GM18909 (cell line): Measurements from ENCODE around the gene DHRS3.
A peak's percentile ranks its signal among the peaks of the same experiment; 100 is the strongest.

Experiments
- ATAC-seq: cut with Tn5 transposase; IDR thresholded peaks from one replicate; pipeline ENCODE4 v1.9.1; 2021; ENCODE audit warnings: mild to moderate bottlenecking; ENCODE audit not compliant: unreplicated experiment, poor library complexity

The DHRS3 gene

GRCh38 chr1:12618661-12618964 lies 603 bp upstream of the DHRS3 start:
- ATAC-seq = no peak

GRCh38 chr1:12617511-12617900 lies 504 bp downstream of the DHRS3 start:
- ATAC-seq = no peak

- ATAC-seq = no peak
These were observed 1.2 kb downstream of the DHRS3 start for GRCh38 chr1:12616709-12617373.

DNA sequence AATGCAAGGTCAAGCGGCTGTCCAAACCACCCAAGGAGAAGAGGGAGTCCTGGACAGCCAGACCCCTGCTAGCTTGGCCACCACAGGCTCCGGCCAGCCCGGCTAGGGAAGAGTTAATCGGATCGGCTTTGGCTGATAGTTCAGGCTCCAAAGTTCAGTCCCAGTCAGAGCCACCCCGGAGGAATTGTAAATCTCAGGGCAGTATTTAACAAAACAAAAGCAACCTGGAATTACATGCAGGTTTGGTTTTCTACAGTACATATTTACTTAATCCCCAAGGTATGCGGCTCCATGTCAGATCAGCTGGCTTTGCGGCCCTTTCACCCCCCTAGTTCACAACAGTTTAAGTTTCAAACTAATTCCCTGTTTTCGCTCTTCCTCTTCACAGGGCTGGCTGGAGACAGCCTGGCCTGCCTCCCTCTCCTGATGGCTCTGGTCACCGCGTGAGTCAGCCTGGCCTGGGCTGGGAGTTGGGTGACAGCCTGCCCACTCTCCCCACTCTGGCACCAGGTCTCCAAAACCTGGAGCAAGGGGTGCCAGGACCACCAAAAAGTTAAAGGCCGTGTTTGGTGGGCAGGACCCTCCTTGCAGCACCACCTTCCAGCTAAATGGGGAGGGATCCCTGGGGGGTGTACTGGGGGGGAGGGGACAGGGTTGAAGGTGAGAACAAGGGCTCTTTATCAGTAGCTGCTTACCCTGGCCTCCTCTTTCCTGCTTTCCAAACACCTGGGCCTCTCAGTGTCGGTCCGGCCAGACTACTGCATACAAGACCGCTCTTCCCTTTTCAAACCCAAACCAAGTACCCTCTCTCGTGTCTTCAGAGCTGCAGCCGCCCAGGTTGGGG lies 1.9 kb downstream of the DHRS3 start:
- no peak for ATAC-seq

DNA sequence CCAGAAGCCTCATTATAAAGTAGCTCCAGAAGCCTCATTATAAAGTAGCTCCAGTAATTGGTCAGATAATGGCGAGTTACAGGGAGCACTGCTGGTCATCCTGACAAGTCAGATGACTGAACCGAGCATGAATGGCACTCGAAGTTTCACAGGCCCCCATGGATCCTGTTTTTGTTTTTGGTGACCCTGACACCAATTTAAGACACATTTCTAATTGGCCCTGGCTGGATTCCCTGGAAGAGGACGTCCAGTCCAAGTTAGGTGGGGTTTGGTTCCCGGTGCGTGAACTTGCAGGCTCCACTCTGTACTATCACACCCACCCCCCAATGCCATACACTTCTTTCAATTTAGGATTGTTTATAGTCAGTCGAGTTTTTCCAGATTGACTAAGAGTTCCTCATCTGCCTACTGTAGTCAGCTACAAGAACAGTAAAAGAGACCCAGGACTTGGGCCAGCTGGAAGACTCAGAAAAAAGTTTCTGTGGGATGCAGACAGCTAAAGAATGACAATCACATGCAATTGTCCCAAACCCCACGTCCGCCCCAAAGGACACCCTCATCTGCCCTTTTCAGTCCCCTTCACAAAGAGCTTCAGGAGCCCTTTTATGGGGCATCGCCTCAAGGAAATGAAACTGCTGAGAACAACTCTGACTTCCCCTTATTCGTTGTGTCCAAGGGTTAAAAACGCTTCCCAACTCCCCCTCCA lies 2.7 kb downstream of the DHRS3 start:
- no peak for ATAC-seq

- no peak for ATAC-seq
These were observed 3.4 kb downstream of the DHRS3 start for GRCh38 chr1:12614402-12615158.

GRCh38 chr1:12613180-12613579 lies 4.8 kb downstream of the DHRS3 start:
- no peak for ATAC-seq

DNA sequence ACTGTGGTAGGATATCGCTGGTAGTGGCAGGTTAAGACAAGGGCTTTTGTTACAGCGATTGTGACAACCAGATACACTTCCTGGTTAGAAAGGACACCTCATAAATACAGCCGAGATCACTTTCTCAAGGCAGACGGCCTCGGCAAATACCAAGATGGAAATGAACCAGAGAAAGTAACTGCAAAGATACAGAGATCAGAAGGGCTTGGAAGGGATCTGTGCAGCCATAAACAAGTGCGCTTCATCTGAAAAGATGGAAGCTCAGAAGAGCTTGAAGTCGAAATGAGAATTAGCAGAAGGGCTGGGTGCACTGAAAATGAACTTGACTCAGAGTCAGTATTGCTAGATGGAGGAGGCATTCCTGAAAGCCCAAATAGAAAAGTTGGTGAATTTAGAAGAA lies 7.1 kb downstream of the DHRS3 start:
- no peak for ATAC-seq

DNA sequence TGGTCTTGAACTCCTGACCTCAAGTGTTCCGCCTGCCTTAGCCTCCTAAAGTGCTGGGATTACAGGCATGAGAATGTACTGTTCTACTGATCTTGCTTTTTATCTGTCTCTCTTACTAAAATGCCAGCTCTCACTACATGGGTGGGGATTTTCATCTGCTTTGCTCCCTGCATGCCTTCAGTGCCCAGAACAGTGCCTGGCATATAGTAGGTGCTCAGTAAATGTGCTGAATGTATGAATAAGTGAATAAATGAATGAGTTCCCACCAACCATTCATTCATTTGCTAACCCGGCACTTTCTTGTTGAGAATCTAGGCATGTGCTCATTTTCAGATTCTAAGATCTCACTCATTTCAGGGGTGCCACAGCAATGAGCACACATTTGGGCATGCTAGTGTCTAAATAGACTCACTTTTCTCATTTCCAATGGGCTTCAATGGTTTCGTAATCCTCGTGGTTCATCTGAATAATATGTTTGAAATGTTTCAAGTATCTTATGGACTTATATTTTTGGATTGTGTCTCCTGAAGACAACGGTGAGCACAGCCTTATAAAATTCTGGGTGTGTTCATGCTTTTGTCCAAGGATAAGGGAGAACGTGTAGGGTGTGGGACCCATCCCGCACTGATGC lies 7.6 kb downstream of the DHRS3 start:
- ATAC-seq = no peak

- ATAC-seq = no peak
These were observed 8.5 kb downstream of the DHRS3 start for GRCh38 chr1:12609469-12610003.

GRCh38 chr1:12608311-12608957 lies 9.6 kb downstream of the DHRS3 start:
- ATAC-seq = no peak

DNA sequence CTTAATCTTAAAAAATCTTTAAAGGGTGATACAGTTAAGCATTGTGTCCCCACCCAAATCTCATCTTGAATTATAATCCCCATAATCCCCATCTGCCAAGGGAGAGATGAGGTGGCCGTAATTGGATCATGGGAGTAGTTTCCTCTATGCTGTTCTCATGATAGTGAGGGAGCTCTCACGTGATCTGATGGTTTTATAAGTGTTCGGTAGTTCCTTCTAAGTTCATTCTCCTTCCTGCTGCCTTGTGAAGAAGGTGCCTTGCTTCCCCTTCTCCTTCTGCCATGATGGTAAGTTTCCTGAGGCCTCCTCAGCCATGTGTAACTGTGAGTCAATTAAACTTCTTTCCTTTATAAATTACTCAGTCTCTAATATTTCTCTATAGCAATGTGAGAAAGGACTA lies 10.7 kb downstream of the DHRS3 start:
- ATAC-seq = no peak

DNA sequence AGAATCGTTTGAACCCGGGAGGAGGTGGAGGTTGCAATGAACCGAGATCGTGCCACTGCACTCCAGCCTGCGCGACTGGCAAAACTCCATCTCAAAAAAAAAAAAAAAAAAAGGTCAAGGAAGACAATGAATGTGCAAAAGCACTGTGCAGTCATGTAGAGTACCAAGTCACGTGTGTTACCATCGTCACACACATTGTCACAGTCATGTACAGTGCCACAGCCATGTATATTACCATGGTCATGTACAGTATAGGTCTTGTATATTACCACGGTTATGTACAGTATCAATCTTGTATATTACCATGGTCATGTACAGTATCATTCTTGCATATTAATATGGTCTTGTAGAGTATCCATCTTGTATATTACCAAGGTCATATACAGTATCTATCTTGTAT lies 13.0 kb downstream of the DHRS3 start:
- ATAC-seq = no peak

- ATAC-seq = peak; percentile 42
These were observed 13.7 kb downstream of the DHRS3 start for GRCh38 chr1:12604114-12604874.

DNA sequence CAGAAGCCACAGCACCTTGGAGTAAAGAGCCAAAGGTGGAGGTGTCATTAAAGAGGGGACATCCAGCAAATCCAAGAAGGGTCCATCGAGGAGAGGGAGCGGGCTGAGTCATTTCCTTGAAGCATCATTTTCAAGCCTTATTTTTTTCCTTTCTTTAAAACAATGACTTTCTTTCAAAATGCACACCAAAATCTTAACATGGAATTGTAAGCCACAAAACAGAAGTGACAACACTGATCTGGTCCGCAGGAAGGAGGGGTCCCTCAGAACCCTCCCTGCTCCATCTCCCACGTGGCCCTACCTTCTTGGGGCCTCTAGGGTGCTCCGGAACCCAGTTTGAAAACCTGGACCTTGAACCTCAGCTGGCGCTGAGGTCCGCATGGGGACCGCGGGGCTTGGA lies 14.8 kb downstream of the DHRS3 start:
- ATAC-seq = no peak

- no peak for ATAC-seq
These were observed 15.4 kb downstream of the DHRS3 start for GRCh38 chr1:12602659-12603024.

- ATAC-seq = no peak
These were observed 16.0 kb downstream of the DHRS3 start for GRCh38 chr1:12601700-12602658.
